GM18505 (cell line): ENCODE results near the gene AZU1.

Experiments
- ATAC-seq: cut with Tn5 transposase; IDR thresholded peaks from one replicate; pipeline ENCODE4 v1.9.1; 2021; ENCODE audit not compliant: unreplicated experiment
- POLR2A ChIP-seq: IDR thresholded peaks from 4 replicates; pipeline ENCODE4 v1.6.1; 2011; ENCODE audit warnings: borderline replicate concordance; ENCODE audit not compliant: insufficient read depth, insufficient read length; ENCODE audit errors: extremely low read depth

The AZU1 gene

GRCh38 chr19:879711-880438 lies 52.2 kb downstream of the AZU1 start:
- no peak for ATAC-seq
- no peak for TF ChIP-seq POLR2A
